H1 (cell line): ENCODE measurements around the gene CCDC24. TPM values are rescaled to one million over a fixed set of nuclear protein-coding genes. Genes with fewer than 3 reads are reported as not detected.

ENCODE experiments used
- CTCF ChIA-PET: fragments of 300-600 bp; sonication (Branson Sonifier 250); formaldehyde crosslinking; loops from one replicate; lab custom pipeline; 2021; ENCODE audit not compliant: partially characterized antibody; lab: Charles Lee
- POLR2A ChIA-PET: fragments of 300-600 bp; sonication (Branson Sonifier 250); formaldehyde crosslinking; loops from one replicate; lab custom pipeline; 2021; ENCODE audit warnings: inconsistent platforms; ENCODE audit not compliant: partially characterized antibody; lab: Charles Lee
- DNase-seq, 2 experiments: peaks; one replicate each; pipeline versions ENCODE4 v3.0.0 to v3.0.0-alpha.2; 2010 to 2022; ENCODE audit warnings: low spot score in 2 of 2, low read depth in 1 of 2, mixed read lengths in 1 of 2
- FAIRE-seq: peaks from 2 replicates; lab custom pipeline; 2011; peaks lifted over from hg19 to GRCh38; lab: Jason Lieb, UNC
- H2AFZ ChIP-seq: 2 replicates; pipeline ENCODE4 v1.8.1; 2012; ENCODE audit warnings: low read length, inconsistent platforms
- H2AK5ac ChIP-seq: 2 replicates; pipeline ENCODE4 v1.6.1; 2013; ENCODE audit warnings: low read depth, low read length
- H2BK120ac ChIP-seq: replicated peaks from 2 replicates; pipeline ENCODE3; 2013; ENCODE audit warnings: low read depth, low read length, inconsistent platforms
- H2BK12ac ChIP-seq: 2 replicates; pipeline ENCODE4 v1.6.1; 2013; ENCODE audit warnings: low read depth, low read length
- H2BK15ac ChIP-seq: 2 replicates; pipeline ENCODE4 v1.6.1; 2013; ENCODE audit warnings: low read length
- H2BK20ac ChIP-seq: 2 replicates; pipeline ENCODE4 v1.6.1; 2013; ENCODE audit warnings: low read length
- H2BK5ac ChIP-seq: 2 replicates; pipeline ENCODE4 v1.6.1; 2013; ENCODE audit warnings: low read depth, low read length
- H3K14ac ChIP-seq: 2 replicates; pipeline ENCODE4 v1.6.1; 2013; ENCODE audit warnings: inconsistent platforms; ENCODE audit not compliant: insufficient read length
- H3K18ac ChIP-seq: 2 replicates; pipeline ENCODE4 v1.6.1; 2013; ENCODE audit warnings: low read length; ENCODE audit errors: extremely low read depth
- H3K23ac ChIP-seq: 2 replicates; pipeline ENCODE4 v1.6.1; 2013; ENCODE audit warnings: inconsistent platforms; ENCODE audit not compliant: insufficient read length
- H3K23me2 ChIP-seq: 2 replicates; pipeline ENCODE4 v1.6.1; 2013; ENCODE audit warnings: low read depth, low read length
- H3K27ac ChIP-seq: 2 replicates; pipeline ENCODE4 v1.6.1; 2011; ENCODE audit warnings: low read depth, low read length, inconsistent platforms
- H3K27me3 ChIP-seq, 4 experiments: replicated peaks in 1 of 4; 1 replicate in 1 of 4; 2 replicates in 3 of 4; pipeline versions ENCODE4 v1.6.1 to v1.8.1; 2011 to 2013; ENCODE audit warnings: low read length in 3 of 4, mild to moderate bottlenecking in 3 of 4, inconsistent platforms in 2 of 4, mixed read lengths in 2 of 4, moderate library complexity in 1 of 4; ENCODE audit not compliant: control insufficient read depth in 3 of 4, insufficient read depth in 3 of 4; ENCODE audit errors: extremely low read depth in 1 of 4
- H3K36me3 ChIP-seq, 4 experiments: 2 replicates each; pipeline versions ENCODE4 v1.6.1 to v1.8.1; 2011 to 2013; ENCODE audit warnings: mild to moderate bottlenecking in 4 of 4, low read length in 3 of 4, moderate library complexity in 2 of 4, control low read depth in 1 of 4, inconsistent platforms in 1 of 4; ENCODE audit not compliant: insufficient read depth in 4 of 4, control insufficient read depth in 2 of 4
- H3K4ac ChIP-seq: replicated peaks from 2 replicates; pipeline ENCODE3; 2013; ENCODE audit warnings: low read length, low read depth, mixed read lengths, inconsistent platforms; ENCODE audit not compliant: insufficient read length
- H3K4me1 ChIP-seq, 4 experiments: replicated peaks in 1 of 4; 1 replicate in 1 of 4; 2 replicates in 3 of 4; pipeline versions ENCODE4 v1.6.1 to v1.8.1; 2011 to 2013; ENCODE audit warnings: low read length in 3 of 4, inconsistent platforms in 2 of 4, mixed read lengths in 1 of 4; ENCODE audit not compliant: insufficient read depth in 4 of 4, control insufficient read depth in 3 of 4
- H3K4me2 ChIP-seq, 2 experiments: 2 replicates each; pipeline versions ENCODE4 v1.6.1 to v1.8.1; 2011 to 2013; ENCODE audit warnings: low read depth in 2 of 2, low read length in 2 of 2, control low read depth in 1 of 2, inconsistent platforms in 1 of 2, mild to moderate bottlenecking in 1 of 2; ENCODE audit not compliant: insufficient read depth in 1 of 2
- H3K4me3 ChIP-seq, 4 experiments: fragments of 200-600, 300-600 bp in 1 of 4; sonication (generic), shearing (Covaris generic), sonication (Bioruptor Twin) in 1 of 4; 2 replicates each; pipeline versions ENCODE4 v1.5.1 to v1.8.1; 2011 to 2016; ENCODE audit warnings: low read length in 4 of 4, low read depth in 3 of 4, control low read depth in 2 of 4, inconsistent platforms in 2 of 4, mild to moderate bottlenecking in 2 of 4, mixed read lengths in 1 of 4, moderate library complexity in 1 of 4; ENCODE audit not compliant: insufficient read depth in 2 of 4; ENCODE audit errors: extremely low read depth in 1 of 4
- H3K56ac ChIP-seq: replicated peaks from 2 replicates; pipeline ENCODE3; 2013; ENCODE audit warnings: low read depth, mild to moderate bottlenecking, mixed read lengths, low read length, inconsistent platforms; ENCODE audit not compliant: insufficient read length
- H3K79me1 ChIP-seq: 2 replicates; pipeline ENCODE4 v1.6.1; 2013; ENCODE audit warnings: low read depth, low read length, control low read depth
- H3K79me2 ChIP-seq, 2 experiments: 2 replicates each; pipeline versions ENCODE4 v1.6.1 to v1.8.1; 2012 to 2013; ENCODE audit warnings: low read length in 2 of 2, mild to moderate bottlenecking in 2 of 2, inconsistent platforms in 1 of 2; ENCODE audit not compliant: insufficient read depth in 2 of 2, control insufficient read depth in 1 of 2
- H3K9ac ChIP-seq, 4 experiments: replicated peaks in 1 of 4; 1 replicate in 1 of 4; 2 replicates in 3 of 4; pipeline versions ENCODE4 v1.6.1 to v1.8.1; 2011 to 2013; ENCODE audit warnings: low read depth in 3 of 4, low read length in 3 of 4, control low read depth in 2 of 4, mild to moderate bottlenecking in 2 of 4, moderate library complexity in 2 of 4, inconsistent platforms in 1 of 4; ENCODE audit errors: extremely low read depth in 1 of 4
- H3K9me3 ChIP-seq, 2 experiments: 2 replicates each; pipeline versions ENCODE4 v1.6.1 to v1.8.1; 2012 to 2013; ENCODE audit warnings: mild to moderate bottlenecking in 2 of 2, moderate library complexity in 2 of 2, control low read depth in 1 of 2, inconsistent platforms in 1 of 2, low read depth in 1 of 2, low read length in 1 of 2, mixed read lengths in 1 of 2; ENCODE audit not compliant: insufficient read depth in 2 of 2
- H4K20me1 ChIP-seq, 2 experiments: replicated peaks in 1 of 2; 2 replicates each; pipeline versions ENCODE3 to v1.8.1; 2011 to 2013; ENCODE audit warnings: inconsistent platforms in 2 of 2, low read length in 2 of 2, mild to moderate bottlenecking in 1 of 2; ENCODE audit not compliant: insufficient read depth in 2 of 2, control insufficient read depth in 1 of 2
- H4K5ac ChIP-seq: 2 replicates; pipeline ENCODE4 v1.6.1; 2013; ENCODE audit warnings: low read length, low read depth, mixed read lengths, inconsistent platforms; ENCODE audit not compliant: insufficient read length
- H4K8ac ChIP-seq: 2 replicates; pipeline ENCODE4 v1.8.0; 2013; ENCODE audit warnings: mild to moderate bottlenecking, moderate library complexity, low read length, inconsistent platforms; ENCODE audit not compliant: insufficient read depth; ENCODE audit errors: extremely low read depth
- H4K91ac ChIP-seq: replicated peaks from 2 replicates; pipeline ENCODE3; 2013; ENCODE audit warnings: low read length, mixed read lengths, inconsistent platforms; ENCODE audit not compliant: insufficient read length
- ASH2L ChIP-seq: fragments of 200-600, 300-600 bp; sonication (generic); IDR thresholded peaks from one replicate; pipeline ENCODE4 v1.7.1; 2017; ENCODE audit warnings: low read length
- CBX8 ChIP-seq: fragments of 300-800, 300-1000 bp; sonication (generic); IDR thresholded peaks from 2 replicates; pipeline ENCODE4 v1.7.1; 2016; ENCODE audit warnings: low read depth, low read length, borderline replicate concordance
- GABPA ChIP-seq: IDR thresholded peaks from 2 replicates; pipeline ENCODE4 v1.6.1; 2011; ENCODE audit warnings: mild to moderate bottlenecking, low read length, moderate library complexity, borderline replicate concordance; ENCODE audit not compliant: insufficient read depth
- KDM4A ChIP-seq: IDR thresholded peaks from one replicate; pipeline ENCODE4 v1.7.1; 2012; ENCODE audit warnings: low read depth, mild to moderate bottlenecking, moderate library complexity, low read length, inconsistent platforms; ENCODE audit not compliant: severe bottlenecking
- PHF8 ChIP-seq: fragments of 200-600 bp; sonication (generic); conservative IDR thresholded peaks from 2 replicates; pipeline ENCODE4 v1.7.1; 2012; ENCODE audit warnings: low read depth, mild to moderate bottlenecking, inconsistent platforms, low read length, moderate library complexity
- SUZ12 ChIP-seq: fragments of 200-600 bp; sonication (generic); IDR thresholded peaks from 2 replicates; pipeline ENCODE4 v1.6.1; 2012; ENCODE audit warnings: mild to moderate bottlenecking, inconsistent platforms, low read length, moderate library complexity, mixed read lengths
- WGBS, 2 experiments: shearing (Covaris generic) in 1 of 2; methylation state at CpG; one replicate each; pipeline versions ENCODE4 v1.1.6 to v1.1.7; 2013 to 2015; ENCODE audit warnings: low lambda C conversion rate in 2 of 2, mixed read lengths in 2 of 2, inconsistent platforms in 1 of 2, low coverage in 1 of 2, missing lambda C conversion rate in 1 of 2; ENCODE audit not compliant: insufficient replicate concordance in 2 of 2, insufficient coverage in 1 of 2, insufficient read length in 1 of 2; ENCODE audit errors: extremely low coverage in 1 of 2, missing lambda C conversion rate in 1 of 2; 5-methylcytosine and 5-hydroxymethylcytosine counted together
- polyA plus RNA-seq, 7 experiments: library from polyadenylated mRNA; depleted of rRNA in 3 of 7; stranded (reverse) in 5 of 7; unstranded in 2 of 7; fragments of >200 nt in 5 of 7; fragments of 200-250 nt in 2 of 7; gene quantifications; 1 replicate in 5 of 7; 2 replicates in 1 of 7; 4 replicates in 1 of 7; pipeline versions ENCODE4 v1.2.1 to v1.2.3, GENCODE V29; 2011 to 2013; ENCODE audit warnings: missing spikeins in 2 of 7, mixed read lengths in 2 of 7
- total RNA-seq: library from RNA; stranded (reverse); fragmentation: NEBNext Ultra II Directional; extraction: Animal tissue kit (Norgen Biotek cat#: 25700); gene quantifications from 2 replicates; pipeline ENCODE4 v1.2.1, GENCODE V29; 2021

The CCDC24 gene
- total and polyA plus RNA-seq, 2 of the 8 experiments (the other 6 are each of a cell fraction or from before 2014, with no cell fraction given), result 11.2 to 11.4 TPM

DNA sequence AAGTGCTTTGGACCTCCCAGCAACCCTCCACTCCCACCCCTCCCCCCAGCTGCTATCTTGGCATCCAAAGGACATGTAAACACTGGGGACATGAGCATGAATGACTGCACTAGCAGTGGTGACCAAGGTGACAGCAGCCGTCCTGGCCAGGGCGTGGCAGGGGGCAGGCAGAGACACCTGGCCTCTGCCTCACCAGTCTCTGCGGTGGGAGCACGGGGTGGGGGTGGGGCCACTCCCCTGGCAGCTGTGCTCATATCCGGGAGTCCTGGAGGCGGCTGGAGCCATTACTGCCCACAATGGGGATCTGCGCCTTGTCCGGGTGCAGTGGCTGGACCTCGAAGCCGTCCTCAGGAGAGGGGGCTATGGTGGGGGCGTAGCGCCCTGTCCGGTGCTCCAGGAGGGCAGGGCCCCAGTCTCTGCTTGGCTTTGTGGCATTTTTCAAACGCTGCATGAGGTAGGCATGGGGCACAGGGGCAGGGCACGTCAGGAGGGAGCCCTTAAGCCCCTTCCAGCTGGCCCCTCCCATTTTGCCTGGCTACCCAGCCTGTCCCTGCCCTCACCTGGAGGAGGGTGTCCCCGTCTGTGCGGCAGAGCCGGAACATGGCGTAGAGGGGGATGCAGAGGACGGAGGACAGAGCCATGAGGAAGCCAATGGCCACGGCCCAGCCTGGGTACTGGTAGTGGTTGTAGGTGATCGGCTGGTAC, 6.0 kb downstream of the CCDC24 start:
- POLR2A ChIA-PET, result interaction anchor here (1.0 to 27.1 kb wide), 4 partner anchors 17 to 50 kb away, joined by 3 to 544 read pairs (median 4); partner anchors contain the start of gene SLC6A9
- 92% methylated on average over 17 of the region's 22 CpGs; no CpG with 5 or more reads in 1 of the 2 experiments for WGBS, 2 experiments
- DNase-seq (no peak), FAIRE-seq (no peak)
- CTCF ChIA-PET, result interaction anchor here (0.9 to 21.8 kb wide), 6 partner anchors 9 to 50 kb away, joined by 3 to 478 read pairs (median 4); no protein-coding TSS in a partner anchor
- Histone ChIP-seq H3K79me1 (no peaks in the 10 kb centered on the region), H2BK120ac (no peak overlapping the region), H2BK20ac (no peak overlapping the region), H2AFZ (no peak overlapping the region), H3K4ac (no peak overlapping the region), H4K5ac (no peak overlapping the region), H3K9me3 (no peaks in the 10 kb centered on the region), H4K91ac (no peak overlapping the region), H3K4me3 (no peak overlapping the region), H2BK12ac (no peak overlapping the region), H3K4me1 (peaks cover 0 to 2% (median 0%) of the 10 kb centered on the region in 4 experiments; a peak in 4 of 7 replicates), H3K36me3 (peaks cover 0 to 11% (median 8%) of the 10 kb centered on the region in 4 experiments; a peak in 5 of 8 replicates), H3K18ac (no peak overlapping the region), H4K20me1 (peaks cover 2% of the 10 kb centered on the region in 2 experiments), H3K27ac (no peak overlapping the region), H2BK5ac (no peak overlapping the region), H3K27me3 (no peaks in the 10 kb centered on the region), H3K23ac (no peak overlapping the region), H3K9ac (no peak overlapping the region), H2BK15ac (no peak overlapping the region), H2AK5ac (no peak overlapping the region), H4K8ac (no peak overlapping the region), H3K56ac (no peak overlapping the region), H3K23me2 (0 out of 2 replicates have a peak, but pooled peaks cover under 1% of the 10 kb centered on the region), H3K14ac (no peak overlapping the region), H3K4me2 (no peak overlapping the region), H3K79me2 (no peaks in the 10 kb centered on the region)
- no peak for TF ChIP-seq ASH2L
- TF ChIP-seq GABPA, result no peak
- TF ChIP-seq CBX8, result no peak
- no peak for TF ChIP-seq PHF8
- TF ChIP-seq SUZ12, result no peak
- no peak for TF ChIP-seq KDM4A
